GM23248 (cell line): ENCODE results near the gene CARMIL1. TPM values are rescaled to one million over a fixed set of nuclear protein-coding genes. Genes with fewer than 3 reads are reported as not detected.

ENCODE experiments used
- DNase-seq: peaks from one replicate; pipeline ENCODE4 v3.0.0-alpha.2; 2015
- H2AFZ ChIP-seq: fragments of 200-600 bp; sonication (generic); 2 replicates; pipeline ENCODE4 v1.6.1; 2016; ENCODE audit warnings: antibody characterized with exemption
- H3F3A ChIP-seq: fragments of 200-600 bp; sonication (generic); 2 replicates; pipeline ENCODE4 v1.6.1; 2016; ENCODE audit warnings: mild to moderate bottlenecking, antibody characterized with exemption, mixed run types; ENCODE audit not compliant: insufficient read depth
- H3K27ac ChIP-seq: fragments of 200-600 bp; sonication (generic); 2 replicates; pipeline ENCODE4 v1.5.1; 2016; ENCODE audit warnings: mild to moderate bottlenecking
- H3K27me3 ChIP-seq: fragments of 200-600 bp; sonication (generic); replicated peaks from 2 replicates; pipeline ENCODE4 v1.6.1; 2016; ENCODE audit warnings: mild to moderate bottlenecking; ENCODE audit not compliant: insufficient read depth
- H3K36me3 ChIP-seq: fragments of 200-600 bp; sonication (generic); 2 replicates; pipeline ENCODE4 v1.6.1; 2016; ENCODE audit warnings: low read depth, mild to moderate bottlenecking
- H3K4me1 ChIP-seq: fragments of 200-600 bp; sonication (generic); 2 replicates; pipeline ENCODE4 v1.6.1; 2016; ENCODE audit warnings: mild to moderate bottlenecking; ENCODE audit not compliant: insufficient read depth
- H3K4me2 ChIP-seq: fragments of 200-600 bp; sonication (generic); one replicate; pipeline ENCODE4 v1.6.1; 2016; ENCODE audit warnings: mild to moderate bottlenecking; ENCODE audit not compliant: unreplicated experiment
- H3K4me3 ChIP-seq: fragments of 200-600 bp; sonication (generic); 2 replicates; pipeline ENCODE4 v1.5.1; 2016; ENCODE audit warnings: mild to moderate bottlenecking
- H3K79me2 ChIP-seq: fragments of 200-600 bp; sonication (generic); 2 replicates; pipeline ENCODE4 v1.6.1; 2016; ENCODE audit warnings: mild to moderate bottlenecking; ENCODE audit not compliant: insufficient read depth
- H3K9ac ChIP-seq: fragments of 200-600 bp; sonication (generic); 2 replicates; pipeline ENCODE4 v1.6.1; 2016; ENCODE audit warnings: mild to moderate bottlenecking
- H3K9me2 ChIP-seq: fragments of 200-600 bp; sonication (generic); 2 replicates; pipeline ENCODE4 v1.6.1; 2016; ENCODE audit warnings: mixed run types, mild to moderate bottlenecking, moderate library complexity; ENCODE audit not compliant: insufficient read depth
- H3K9me3 ChIP-seq: fragments of 200-600 bp; sonication (generic); one replicate; pipeline ENCODE4 v1.6.1; 2017; ENCODE audit warnings: low read depth
- H4K20me1 ChIP-seq: fragments of 200-600 bp; sonication (generic); 2 replicates; pipeline ENCODE4 v1.6.0; 2016; ENCODE audit not compliant: insufficient read depth
- EZH2 ChIP-seq: fragments of 200-600 bp; sonication (generic); IDR thresholded peaks from 2 replicates; pipeline ENCODE4 v1.6.1; 2018; ENCODE audit warnings: antibody characterized with exemption, mild to moderate bottlenecking; ENCODE audit not compliant: insufficient read depth, poor library complexity, severe bottlenecking
- EZH2phosphoT487 ChIP-seq: fragments of 200-600 bp; sonication (generic); IDR thresholded peaks from 2 replicates; pipeline ENCODE4 v1.6.1; 2018; ENCODE audit warnings: antibody characterized with exemption, moderate library complexity, mild to moderate bottlenecking, low read depth; ENCODE audit not compliant: insufficient read depth
- WGBS, 2 experiments: methylation state at CpG; one replicate each; pipeline ENCODE4 v1.1.6; 2015 to 2017; ENCODE audit warnings: low lambda C conversion rate in 2 of 2, low coverage in 1 of 2; ENCODE audit errors: missing lambda C conversion rate in 2 of 2; 5-methylcytosine and 5-hydroxymethylcytosine counted together
- in situ Hi-C: fragments of 300-500 bp; cut with MboI; formaldehyde crosslinking; loops from 2 replicates; pipeline ENCODE4 v1.15.0; 2020
- polyA plus RNA-seq: library from polyadenylated mRNA; unstranded; fragments of >200 nt; fragmentation: Nextera tagmentation; extraction: Ambion mirVana; gene quantifications from 2 replicates; pipeline ENCODE4 v1.2.1, GENCODE V29; 2016
- total RNA-seq: library from RNA; depleted of rRNA; stranded (reverse); fragments of >200 nt; shearing (Covaris generic); gene quantifications from 2 replicates; pipeline ENCODE4 v1.2.3, GENCODE V29; 2014

Gene CARMIL1
- total and polyA plus RNA-seq, 2 experiments from 2014 or later: 10.9 to 11.0 TPM

GRCh38 chr6:25290306-25291060, 11.3 kb downstream of the CARMIL1 start:
- TF ChIP-seq EZH2phosphoT487 (no peak), EZH2 (no peak)
- H3F3A ChIP-seq: peaks cover 1% of the 10 kb centered on the region; the same call in 1 of the 2 replicates
- H3K79me2 ChIP-seq: no peaks in the 10 kb centered on the region
- in situ Hi-C loops: no loop called here
- H4K20me1 ChIP-seq: no peaks in the 10 kb centered on the region
- 94 to 99% methylated on average over 5 of the region's 5 CpGs for WGBS, 2 experiments
- no peaks in the 10 kb centered on the region for H3K36me3 ChIP-seq
- H3K4me3 ChIP-seq: no peak overlapping the region
- no peak for DNase-seq
- H3K9me3 ChIP-seq: no peaks in the 10 kb centered on the region
- no peaks in the 10 kb centered on the region for H3K27me3 ChIP-seq
- no peak overlapping the region for H3K27ac ChIP-seq
- H3K4me2 ChIP-seq: no peak overlapping the region
- H3K9me2 ChIP-seq: no peaks in the 10 kb centered on the region
- peaks cover 3% of the 10 kb centered on the region for H3K4me1 ChIP-seq
- H2AFZ ChIP-seq: no peak overlapping the region
- H3K9ac ChIP-seq: no peak overlapping the region

DNA sequence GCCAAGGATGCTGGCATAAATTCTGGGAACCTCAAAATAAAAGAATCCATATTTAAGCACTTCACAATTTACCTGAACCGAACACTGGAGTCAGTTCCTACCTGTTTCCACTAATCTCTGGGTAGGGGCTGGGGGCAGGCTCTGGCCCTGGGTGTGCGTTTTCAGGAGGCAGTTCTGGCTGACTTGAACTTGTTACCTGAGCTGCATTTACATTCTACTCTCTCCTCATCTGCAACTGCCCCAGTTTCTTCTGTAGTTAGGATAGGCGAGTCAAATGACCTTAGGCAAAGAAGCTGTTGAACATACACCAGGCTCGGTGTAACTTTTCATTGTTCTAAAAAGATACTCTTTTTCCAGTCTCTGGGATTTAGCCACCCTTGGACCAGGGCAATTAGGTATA, 13.2 kb downstream of the CARMIL1 start:
- DNase-seq: no peak
- Histone ChIP-seq H4K20me1 (no peaks in the 10 kb centered on the region), H3K36me3 (no peaks in the 10 kb centered on the region), H3K79me2 (no peaks in the 10 kb centered on the region), H3K9me2 (no peaks in the 10 kb centered on the region), H3K27ac (no peak overlapping the region), H3K4me3 (no peak overlapping the region), H3K4me1 (peaks cover 22% of the 10 kb centered on the region), H3K9ac (no peak overlapping the region), H3K4me2 (no peak overlapping the region), H2AFZ (no peak overlapping the region), H3F3A (peaks cover 11% of the 10 kb centered on the region), H3K9me3 (no peaks in the 10 kb centered on the region), H3K27me3 (no peaks in the 10 kb centered on the region)
- 84 to 85% methylated on average over 4 of the region's 4 CpGs for WGBS, 2 experiments
- TF ChIP-seq EZH2 (no peak), EZH2phosphoT487 (no peak)
- in situ Hi-C loops: no loop called here

DNA sequence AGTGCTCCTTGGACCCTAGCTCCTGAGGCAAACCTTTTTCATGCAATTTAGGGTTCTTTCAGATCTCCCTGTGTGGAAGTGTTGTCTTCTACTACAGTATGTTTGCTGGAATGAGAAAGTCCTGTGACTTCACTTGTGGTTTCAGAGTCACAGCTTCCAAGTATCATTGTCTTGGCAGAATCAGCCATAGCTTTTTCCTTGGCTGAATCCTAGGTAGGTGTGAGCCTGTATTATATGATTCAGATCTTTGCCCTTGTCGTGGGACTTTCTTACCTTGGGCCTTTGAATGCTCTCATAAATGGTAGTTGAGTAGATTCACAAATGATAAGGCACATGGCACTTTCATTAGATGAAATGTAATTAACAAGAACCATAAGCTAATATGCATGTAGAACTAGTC, 16.5 kb downstream of the CARMIL1 start:
- 16 to 19% methylated on average over 1 of the region's 1 CpG for WGBS, 2 experiments
- H3K79me2 ChIP-seq: peaks cover 5% of the 10 kb centered on the region; the same call in 1 of the 2 replicates
- H3K4me2 ChIP-seq: peak overlapping the region; percentile 13
- H3K4me3 ChIP-seq: no peak overlapping the region
- no peak for TF ChIP-seq EZH2
- TF ChIP-seq EZH2phosphoT487: no peak
- no peak overlapping the region for H3K27ac ChIP-seq
- H3K36me3 ChIP-seq: no peaks in the 10 kb centered on the region
- no peaks in the 10 kb centered on the region for H3K9me3 ChIP-seq
- no peak overlapping the region for H2AFZ ChIP-seq
- H4K20me1 ChIP-seq: no peaks in the 10 kb centered on the region
- no peaks in the 10 kb centered on the region for H3K9me2 ChIP-seq
- DNase-seq: peak; percentile 72
- H3K4me1 ChIP-seq: peaks cover 22% of the 10 kb centered on the region
- H3F3A ChIP-seq: peaks cover 11% of the 10 kb centered on the region
- in situ Hi-C loops: no loop called here
- H3K27me3 ChIP-seq: no peaks in the 10 kb centered on the region
- no peak overlapping the region for H3K9ac ChIP-seq

GRCh38 chr6:25296217-25296905, 17.2 kb downstream of the CARMIL1 start:
- H3K4me2 ChIP-seq: no peak overlapping the region
- H3K4me1 ChIP-seq: peaks cover 22% of the 10 kb centered on the region
- 68 to 73% methylated on average over 2 of the region's 2 CpGs for WGBS, 2 experiments
- H3K9me3 ChIP-seq: no peaks in the 10 kb centered on the region
- no peak overlapping the region for H3K9ac ChIP-seq
- H3K9me2 ChIP-seq: no peaks in the 10 kb centered on the region
- in situ Hi-C loops: no loop called here
- H2AFZ ChIP-seq: no peak overlapping the region
- peaks cover 11% of the 10 kb centered on the region for H3F3A ChIP-seq
- H3K27ac ChIP-seq: no peak overlapping the region
- TF ChIP-seq EZH2 (no peak), EZH2phosphoT487 (no peak)
- peaks cover 10% of the 10 kb centered on the region for H3K79me2 ChIP-seq
- H3K4me3 ChIP-seq: no peak overlapping the region
- H3K27me3 ChIP-seq: no peaks in the 10 kb centered on the region
- H3K36me3 ChIP-seq: no peaks in the 10 kb centered on the region
- DNase-seq: no peak
- H4K20me1 ChIP-seq: no peaks in the 10 kb centered on the region
